ENCODE results near the gene TTC28. TPM values are rescaled to one million over a fixed set of nuclear protein-coding genes. Genes with fewer than 3 reads are reported as not detected.
A peak's percentile ranks its signal among the peaks of the same experiment; 100 is the strongest.

The TTC28 gene
- total and polyA plus RNA-seq, 8 donors: 2.2 to 18.6 (median 11.5) TPM

GRCh38 chr22:28609921-28610320, 69.7 kb downstream of the TTC28 start:
- Histone ChIP-seq H3K36me3 (no peaks in the 10 kb centered on the region), H3K27me3 (no peaks in the 10 kb centered on the region), H3K4me3 (no peak overlapping the region), H3K27ac (no peak overlapping the region), H3K9me3 (no peaks in the 10 kb centered on the region), H3K4me1 (peaks cover 0 to 6% (median 6%) of the 10 kb centered on the region in 3 donors)
- intact Hi-C loops (cut with DNase I): loop anchor here in 2 of 3 donors (10.0 kb wide), 1 partner anchor 225 kb away; no protein-coding TSS in a partner anchor
- DNase-seq (no peak), FAIRE-seq (no peak), ATAC-seq (no peak)
- TF ChIP-seq CTCF (IDR thresholded peaks at IDR 0.05): no peak
- WGBS, 2 donors: 86% methylated on average over 5 of the region's 5 CpGs

- TF ChIP-seq CTCF (IDR thresholded peaks at IDR 0.05): no peak
- no peak for FAIRE-seq
- Histone ChIP-seq H3K27me3 (no peaks in the 10 kb centered on the region), H3K4me3 (no peak overlapping the region), H3K36me3 (no peaks in the 10 kb centered on the region), H3K4me1 (peaks cover 0 to 6% (median 6%) of the 10 kb centered on the region in 3 donors), H3K27ac (no peak overlapping the region), H3K9me3 (no peaks in the 10 kb centered on the region)
- no peak for DNase-seq
- ATAC-seq: peak in 3 of 4 donors; percentile 59 to 87 (median 83)
- 39 to 46% methylated on average over 2 of the region's 2 CpGs for WGBS, 2 donors
- intact Hi-C loops (cut with DNase I): loop anchor here in 2 of 3 donors (10.0 kb wide), 1 partner anchor 226 kb away; no protein-coding TSS in a partner anchor
Observed at GRCh38 chr22:28608546-28608945, 71.1 kb downstream of the TTC28 start.

- Histone ChIP-seq H3K27ac (no peak overlapping the region), H3K9me3 (no peaks in the 10 kb centered on the region), H3K27me3 (no peaks in the 10 kb centered on the region), H3K4me1 (peaks cover 0 to 6% (median 6%) of the 10 kb centered on the region in 3 donors), H3K4me3 (no peak overlapping the region), H3K36me3 (no peaks in the 10 kb centered on the region)
- ATAC-seq (peak in 1 of 4 donors; percentile 32), FAIRE-seq (no peak), DNase-seq (no peak)
- no peak for TF ChIP-seq CTCF (IDR thresholded peaks at IDR 0.05)
- intact Hi-C loops (cut with DNase I): loop anchor here in 2 of 3 donors (10.0 kb wide), 1 partner anchor 227 kb away; no protein-coding TSS in a partner anchor
Observed at GRCh38 chr22:28607795-28608194, 71.8 kb downstream of the TTC28 start.

GRCh38 chr22:28604966-28605761, 74.5 kb downstream of the TTC28 start:
- FAIRE-seq: no peak
- WGBS, 2 donors: 55 to 56% methylated on average over 2 of the region's 2 CpGs
- intact Hi-C loops (cut with DNase I): loop anchor here in 2 of 3 donors (10.0 kb wide), 1 partner anchor 230 kb away; no protein-coding TSS in a partner anchor
- Histone ChIP-seq H3K9me3 (no peaks in the 10 kb centered on the region), H3K27me3 (no peaks in the 10 kb centered on the region), H3K4me3 (no peak overlapping the region), H3K36me3 (no peaks in the 10 kb centered on the region), H3K27ac (no peak overlapping the region), H3K4me1 (peaks cover 0 to 6% (median 6%) of the 10 kb centered on the region in 3 donors)
- no peak for TF ChIP-seq CTCF (IDR thresholded peaks at IDR 0.05)
- DNase-seq: no peak
- no peak for ATAC-seq

GRCh38 chr22:28601915-28602314, 77.7 kb downstream of the TTC28 start:
- H3K4me1 ChIP-seq: no peaks in the 10 kb centered on the region
- H3K4me3 ChIP-seq: no peak overlapping the region
- H3K9me3 ChIP-seq: no peaks in the 10 kb centered on the region
- H3K27me3 ChIP-seq: no peaks in the 10 kb centered on the region
- ATAC-seq: no peak
- DNase-seq: no peak
- no peaks in the 10 kb centered on the region for H3K36me3 ChIP-seq
- no peak overlapping the region for H3K27ac ChIP-seq
- no peak for TF ChIP-seq CTCF (IDR thresholded peaks at IDR 0.05)
- FAIRE-seq: no peak
- intact Hi-C loops (cut with DNase I): loop anchor here in 2 of 3 donors (10.0 kb wide), 1 partner anchor 233 kb away; no protein-coding TSS in a partner anchor
